Smooth muscle cell (in vitro differentiated cells): ENCODE data around the gene CNN2. TPM values are rescaled to one million over a fixed set of nuclear protein-coding genes. Genes with fewer than 3 reads are reported as not detected.

Source experiments
- DNase-seq: peaks from one replicate; lab custom pipeline; 2025; ENCODE audit not compliant: unreplicated experiment; lab: John Stamatoyannopoulos, UW
- H2AFZ ChIP-seq: fragments of 200-600 bp; sonication (generic); 2 replicates; pipeline ENCODE4 v1.6.0; 2016; ENCODE audit warnings: antibody characterized with exemption, low read depth, mild to moderate bottlenecking
- H3F3A ChIP-seq: fragments of 200-600 bp; sonication (generic); 2 replicates; pipeline ENCODE4 v1.6.0; 2017; ENCODE audit warnings: antibody characterized with exemption, low read depth
- H3K27ac ChIP-seq: fragments of 200-600 bp; sonication (generic); 2 replicates; pipeline ENCODE4 v1.5.1; 2016; ENCODE audit warnings: low read depth, mild to moderate bottlenecking
- H3K27me3 ChIP-seq: fragments of 200-600 bp; sonication (generic); 2 replicates; pipeline ENCODE4 v1.6.1; 2016; ENCODE audit warnings: low read depth, mild to moderate bottlenecking
- H3K36me3 ChIP-seq: fragments of 200-600 bp; sonication (generic); 2 replicates; pipeline ENCODE4 v1.5.1; 2016; ENCODE audit warnings: low read depth
- H3K4me1 ChIP-seq: fragments of 200-600 bp; sonication (generic); 2 replicates; pipeline ENCODE4 v1.5.1; 2016; ENCODE audit warnings: low read depth
- H3K4me2 ChIP-seq: fragments of 200-600 bp; sonication (generic); 2 replicates; pipeline ENCODE4 v1.6.0; 2016; ENCODE audit warnings: mild to moderate bottlenecking
- H3K4me3 ChIP-seq: fragments of 200-600 bp; sonication (generic); 2 replicates; pipeline ENCODE4 v1.5.1; 2016; ENCODE audit warnings: mild to moderate bottlenecking
- H3K79me2 ChIP-seq: fragments of 200-600 bp; sonication (generic); 2 replicates; pipeline ENCODE4 v1.6.0; 2016; ENCODE audit warnings: low read depth, mild to moderate bottlenecking
- H3K9ac ChIP-seq: fragments of 200-600 bp; sonication (generic); 2 replicates; pipeline ENCODE4 v1.6.0; 2016; ENCODE audit warnings: low read depth
- H3K9me3 ChIP-seq: fragments of 200-600 bp; sonication (generic); replicated peaks from 2 replicates; pipeline ENCODE4 v1.5.1; 2016; ENCODE audit warnings: low read depth
- H4K20me1 ChIP-seq: fragments of 200-600 bp; sonication (generic); 2 replicates; pipeline ENCODE4 v1.6.0; 2016; ENCODE audit warnings: low read depth
- WGBS: methylation state at CpG from one replicate; pipeline ENCODE4 v1.1.7; 2016; ENCODE audit warnings: low lambda C conversion rate; 5-methylcytosine and 5-hydroxymethylcytosine counted together
- polyA plus RNA-seq: library from polyadenylated mRNA; unstranded; fragments of >200 nt; fragmentation: Nextera tagmentation; extraction: Ambion mirVana; gene quantifications from 2 replicates; pipeline ENCODE4 v1.2.1, GENCODE V29; 2016
- small RNA-seq: library from RNA; depleted of rRNA; stranded (forward); fragments of <200 nt; gene quantifications from one replicate; pipeline ENCODE3, GENCODE V24; 2014
- total RNA-seq: library from RNA; depleted of rRNA; stranded (reverse); fragments of >200 nt; gene quantifications from 2 replicates; pipeline ENCODE4 v1.2.3, GENCODE V29; 2014
- TF ChIP-seq, protein P1 (sequence below): fragments of 200-600 bp; sonication (generic); IDR thresholded peaks from 2 replicates; pipeline ENCODE4 v1.5.1; 2017; ENCODE audit warnings: borderline replicate concordance, mild to moderate bottlenecking, antibody characterized with exemption; ENCODE audit not compliant: insufficient read depth, poor library complexity, severe bottlenecking

Gene CNN2
- total and polyA plus RNA-seq, 2 experiments from 2014 or later: 150 to 392 TPM

DNA sequence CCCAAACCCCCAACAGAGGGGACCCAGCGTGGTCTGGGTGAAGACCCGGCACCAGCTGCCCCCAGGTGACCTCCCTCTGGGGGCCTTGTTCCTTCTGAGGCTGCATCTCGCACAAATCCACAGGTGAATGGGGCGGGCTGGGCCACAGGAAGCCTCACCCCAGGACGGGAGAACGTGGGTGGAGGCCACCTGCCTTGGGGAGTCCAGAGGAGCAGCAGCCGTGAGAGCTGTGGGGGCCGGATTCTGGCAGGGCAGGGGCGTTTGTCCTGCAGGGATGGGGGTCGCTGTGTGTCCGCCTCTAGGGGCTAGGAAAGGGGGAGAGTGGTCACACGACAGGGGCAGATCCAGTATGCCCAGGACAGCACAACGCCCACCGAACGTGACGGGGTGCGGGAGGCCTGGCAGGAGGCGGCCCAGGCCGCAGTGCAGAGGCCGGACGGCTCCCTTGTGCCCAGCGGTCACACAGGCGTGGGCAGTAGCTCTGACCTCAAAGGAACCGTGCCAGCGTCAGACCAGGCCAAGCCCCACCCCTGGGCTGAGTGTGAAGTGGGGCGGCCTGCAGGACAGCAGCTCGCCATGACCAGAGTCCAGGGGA lies 62.1 kb downstream of the CNN2 start:
- no peak for DNase-seq
- Histone ChIP-seq H3F3A (no peaks in the 10 kb centered on the region), H3K27me3 (no peaks in the 10 kb centered on the region), H3K4me3 (no peak overlapping the region), H3K27ac (no peak overlapping the region), H2AFZ (no peak overlapping the region), H3K4me1 (no peaks in the 10 kb centered on the region), H3K9me3 (no peaks in the 10 kb centered on the region), H3K79me2 (peaks cover 15% of the 10 kb centered on the region), H4K20me1 (peaks cover 16% of the 10 kb centered on the region), H3K9ac (no peak overlapping the region), H3K36me3 (no peaks in the 10 kb centered on the region), H3K4me2 (no peak overlapping the region)
- 97% methylated on average over 26 of the region's 27 CpGs for WGBS
- TF ChIP-seq, protein P1, sequence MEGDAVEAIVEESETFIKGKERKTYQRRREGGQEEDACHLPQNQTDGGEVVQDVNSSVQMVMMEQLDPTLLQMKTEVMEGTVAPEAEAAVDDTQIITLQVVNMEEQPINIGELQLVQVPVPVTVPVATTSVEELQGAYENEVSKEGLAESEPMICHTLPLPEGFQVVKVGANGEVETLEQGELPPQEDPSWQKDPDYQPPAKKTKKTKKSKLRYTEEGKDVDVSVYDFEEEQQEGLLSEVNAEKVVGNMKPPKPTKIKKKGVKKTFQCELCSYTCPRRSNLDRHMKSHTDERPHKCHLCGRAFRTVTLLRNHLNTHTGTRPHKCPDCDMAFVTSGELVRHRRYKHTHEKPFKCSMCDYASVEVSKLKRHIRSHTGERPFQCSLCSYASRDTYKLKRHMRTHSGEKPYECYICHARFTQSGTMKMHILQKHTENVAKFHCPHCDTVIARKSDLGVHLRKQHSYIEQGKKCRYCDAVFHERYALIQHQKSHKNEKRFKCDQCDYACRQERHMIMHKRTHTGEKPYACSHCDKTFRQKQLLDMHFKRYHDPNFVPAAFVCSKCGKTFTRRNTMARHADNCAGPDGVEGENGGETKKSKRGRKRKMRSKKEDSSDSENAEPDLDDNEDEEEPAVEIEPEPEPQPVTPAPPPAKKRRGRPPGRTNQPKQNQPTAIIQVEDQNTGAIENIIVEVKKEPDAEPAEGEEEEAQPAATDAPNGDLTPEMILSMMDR: no peak

Small RNA genes lying within 50 kb of the gene (small RNA-seq; reads per million reads assigned to genes)
- gene RNU6-2: 1.2 reads per million, percentile 34 among the genes with 10 or more reads in this experiment

Other genes starting within 250 kb of the CNN2 start
- gene PTBP1, start 229.2 kb upstream of the CNN2 start, total RNA-seq: 123 and 167 TPM in 2 replicates
- 226 and 238 TPM in 2 replicates for gene PTBP1, start 229.2 kb upstream of the CNN2 start, polyA plus RNA-seq
- 6.5 and 10.7 TPM in 2 replicates for gene PLPPR3, start 204.7 kb upstream of the CNN2 start, total RNA-seq
- gene PLPPR3, start 204.7 kb upstream of the CNN2 start, polyA plus RNA-seq: 13.7 and 14.7 TPM in 2 replicates
- 0.45 and 8.0 TPM in 2 replicates for gene AZU1, start 198.8 kb upstream of the CNN2 start, total RNA-seq
- gene AZU1, start 198.8 kb upstream of the CNN2 start, polyA plus RNA-seq: 0.32 and 2.2 TPM in 2 replicates
- not detected in 2 replicates for gene PRTN3, start 185.6 kb upstream of the CNN2 start, total RNA-seq
- not detected in 2 replicates for gene PRTN3, start 185.6 kb upstream of the CNN2 start, polyA plus RNA-seq
- gene ELANE, start 174.3 kb upstream of the CNN2 start, total RNA-seq: not detected in 2 replicates
- not detected in 2 replicates for gene ELANE, start 174.3 kb upstream of the CNN2 start, polyA plus RNA-seq
- gene CFD, start 166.9 kb upstream of the CNN2 start, total RNA-seq: not detected in 2 replicates
- gene CFD, start 166.9 kb upstream of the CNN2 start, polyA plus RNA-seq: 0.34 and 1.9 TPM in 2 replicates
- gene MED16, start 133.4 kb upstream of the CNN2 start, total RNA-seq: 19.0 and 25.2 TPM in 2 replicates
- 86.8 and 87.1 TPM in 2 replicates for gene MED16, start 133.4 kb upstream of the CNN2 start, polyA plus RNA-seq
- gene RNU6-9, start 133.1 kb upstream of the CNN2 start, total RNA-seq: not detected in 2 replicates
- not detected in 2 replicates for gene RNU6-9, start 133.1 kb upstream of the CNN2 start, polyA plus RNA-seq
- gene R3HDM4, start 113.4 kb upstream of the CNN2 start, total RNA-seq: 25.9 and 42.3 TPM in 2 replicates
- 69.4 and 70.5 TPM in 2 replicates for gene R3HDM4, start 113.4 kb upstream of the CNN2 start, polyA plus RNA-seq
- 0.27 TPM in 1 of 2 replicates, not detected in the other for gene KISS1R, start 109.3 kb upstream of the CNN2 start, total RNA-seq
- 0.61 and 1.4 TPM in 2 replicates for gene KISS1R, start 109.3 kb upstream of the CNN2 start, polyA plus RNA-seq
- 50.3 TPM in 2 replicates for gene ARID3A, start 100.6 kb upstream of the CNN2 start, total RNA-seq
- gene ARID3A, start 100.6 kb upstream of the CNN2 start, polyA plus RNA-seq: 45.7 and 75.2 TPM in 2 replicates
- gene WDR18, start 42.3 kb upstream of the CNN2 start, total RNA-seq: 33.8 and 69.4 TPM in 2 replicates
- 153 and 160 TPM in 2 replicates for gene WDR18, start 42.3 kb upstream of the CNN2 start, polyA plus RNA-seq
- gene GRIN3B, start 26.2 kb upstream of the CNN2 start, total RNA-seq: 1.2 and 12.6 TPM in 2 replicates
- 1.2 and 3.6 TPM in 2 replicates for gene GRIN3B, start 26.2 kb upstream of the CNN2 start, polyA plus RNA-seq
- gene TMEM259, start 5.5 kb upstream of the CNN2 start, total RNA-seq: 112 and 133 TPM in 2 replicates
- 232 and 301 TPM in 2 replicates for gene TMEM259, start 5.5 kb upstream of the CNN2 start, polyA plus RNA-seq
- gene RNU6-2, start 5.1 kb upstream of the CNN2 start, total RNA-seq: not detected in 2 replicates
- not detected in 2 replicates for gene RNU6-2, start 5.1 kb upstream of the CNN2 start, polyA plus RNA-seq
- gene ABCA7, start 13.5 kb downstream of the CNN2 start, total RNA-seq: 4.1 and 5.0 TPM in 2 replicates
- gene ABCA7, start 13.5 kb downstream of the CNN2 start, polyA plus RNA-seq: 11.8 and 26.5 TPM in 2 replicates
- 4.4 and 8.7 TPM in 2 replicates for gene ARHGAP45, start 40.6 kb downstream of the CNN2 start, total RNA-seq
- 8.0 and 13.9 TPM in 2 replicates for gene ARHGAP45, start 40.6 kb downstream of the CNN2 start, polyA plus RNA-seq
- 99.1 and 114 TPM in 2 replicates for gene POLR2E, start 68.8 kb downstream of the CNN2 start, total RNA-seq
- gene POLR2E, start 68.8 kb downstream of the CNN2 start, polyA plus RNA-seq: 235 and 260 TPM in 2 replicates
- 319 and 325 TPM in 2 replicates for gene GPX4, start 77.4 kb downstream of the CNN2 start, total RNA-seq
- 441 and 450 TPM in 2 replicates for gene GPX4, start 77.4 kb downstream of the CNN2 start, polyA plus RNA-seq
- 16.4 and 18.1 TPM in 2 replicates for gene SBNO2, start 147.7 kb downstream of the CNN2 start, total RNA-seq
- 17.6 and 20.9 TPM in 2 replicates for gene SBNO2, start 147.7 kb downstream of the CNN2 start, polyA plus RNA-seq
- gene STK11, start 179.2 kb downstream of the CNN2 start, total RNA-seq: 23.6 and 29.3 TPM in 2 replicates
- 62.3 and 79.7 TPM in 2 replicates for gene STK11, start 179.2 kb downstream of the CNN2 start, polyA plus RNA-seq
- 1.7 and 2.7 TPM in 2 replicates for gene CBARP, start 211.4 kb downstream of the CNN2 start, total RNA-seq
- gene CBARP, start 211.4 kb downstream of the CNN2 start, polyA plus RNA-seq: 10.2 and 10.5 TPM in 2 replicates
- gene ATP5F1D, start 215.1 kb downstream of the CNN2 start, total RNA-seq: 29.1 and 68.8 TPM in 2 replicates
- gene ATP5F1D, start 215.1 kb downstream of the CNN2 start, polyA plus RNA-seq: 265 and 272 TPM in 2 replicates
- 25.0 and 58.5 TPM in 2 replicates for gene MIDN, start 222.0 kb downstream of the CNN2 start, total RNA-seq
- gene MIDN, start 222.0 kb downstream of the CNN2 start, polyA plus RNA-seq: 65.3 and 70.6 TPM in 2 replicates
- 119 and 122 TPM in 2 replicates for gene CIRBP, start 242.7 kb downstream of the CNN2 start, total RNA-seq
- gene CIRBP, start 242.7 kb downstream of the CNN2 start, polyA plus RNA-seq: 215 and 235 TPM in 2 replicates
- 33.4 and 41.5 TPM in 2 replicates for gene FAM174C, start 248.9 kb downstream of the CNN2 start, total RNA-seq
- gene FAM174C, start 248.9 kb downstream of the CNN2 start, polyA plus RNA-seq: 75.6 and 78.1 TPM in 2 replicates